ENCODE results near the gene TWIST2.

Gene TWIST2

DNA sequence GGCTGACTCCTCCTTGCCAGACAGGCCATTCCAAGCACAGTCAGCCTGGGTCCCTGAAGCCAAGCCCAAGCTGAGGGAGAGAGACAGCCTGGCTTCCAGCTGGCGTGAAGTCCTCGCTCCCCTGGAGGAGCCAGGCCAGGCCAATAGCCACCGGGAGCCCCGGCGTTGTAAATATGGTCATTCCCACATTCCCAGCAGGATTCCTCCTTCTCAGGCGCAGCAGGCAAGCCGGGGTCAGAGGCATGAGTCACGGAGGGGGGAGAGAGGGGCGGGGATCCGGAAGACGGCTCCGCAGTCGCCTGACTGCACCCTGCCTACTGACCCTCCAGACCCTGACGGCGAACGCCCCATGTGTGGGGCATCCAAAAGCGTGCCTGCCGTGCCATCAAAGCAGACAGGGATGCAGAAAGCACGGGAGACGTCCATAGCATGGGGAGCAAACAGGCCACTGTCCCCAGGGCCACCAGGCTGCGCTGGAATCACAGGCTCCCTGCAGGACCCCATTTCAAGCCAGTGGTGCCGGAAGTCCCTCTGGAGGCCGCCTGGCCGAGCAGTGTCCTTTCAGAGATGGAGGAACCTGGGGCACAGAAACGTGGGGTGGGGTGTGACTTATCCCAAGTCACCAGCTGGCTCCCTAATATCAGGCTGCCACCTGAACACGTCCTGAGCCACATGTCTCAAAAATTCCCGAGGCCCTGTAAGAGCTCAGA, 48.2 kb downstream of the TWIST2 start:
- no peaks in the 10 kb centered on the region for H3K4me1 Mint-ChIP-seq

DNA sequence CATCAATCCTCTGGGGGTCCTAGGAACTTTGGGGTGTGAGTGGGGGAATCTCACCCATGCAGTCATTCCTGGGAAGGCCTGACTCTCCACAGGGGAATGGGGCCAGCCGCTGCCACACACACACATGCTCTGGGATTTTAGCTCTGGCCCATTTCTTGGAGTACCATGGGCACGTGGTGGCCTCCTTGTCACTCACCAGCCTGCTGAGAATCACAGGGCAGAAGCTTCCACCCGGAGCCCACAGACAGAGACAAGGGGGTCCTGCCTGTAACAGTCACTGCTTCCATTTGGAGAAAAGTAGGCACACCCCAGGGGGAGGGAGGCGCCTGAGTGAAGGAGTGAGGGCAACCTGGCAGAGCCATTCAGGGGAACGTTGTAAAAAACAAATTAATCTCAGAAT, 48.8 kb downstream of the TWIST2 start:
- Mint-ChIP-seq H3K27ac (no peak overlapping the region), H3K27me3 (peaks cover 3% of the 10 kb centered on the region), H3K36me3 (no peaks in the 10 kb centered on the region)

More for the DNA sequence above, 48.2 kb downstream of the TWIST2 start:
- H3K4me3 Mint-ChIP-seq = no peak overlapping the region
- no peak overlapping the region for H3K27ac Mint-ChIP-seq
- H3K36me3 Mint-ChIP-seq = no peaks in the 10 kb centered on the region
- peaks cover 1% of the 10 kb centered on the region for H3K27me3 Mint-ChIP-seq
- no peaks in the 10 kb centered on the region for H3K9me3 Mint-ChIP-seq

DNA sequence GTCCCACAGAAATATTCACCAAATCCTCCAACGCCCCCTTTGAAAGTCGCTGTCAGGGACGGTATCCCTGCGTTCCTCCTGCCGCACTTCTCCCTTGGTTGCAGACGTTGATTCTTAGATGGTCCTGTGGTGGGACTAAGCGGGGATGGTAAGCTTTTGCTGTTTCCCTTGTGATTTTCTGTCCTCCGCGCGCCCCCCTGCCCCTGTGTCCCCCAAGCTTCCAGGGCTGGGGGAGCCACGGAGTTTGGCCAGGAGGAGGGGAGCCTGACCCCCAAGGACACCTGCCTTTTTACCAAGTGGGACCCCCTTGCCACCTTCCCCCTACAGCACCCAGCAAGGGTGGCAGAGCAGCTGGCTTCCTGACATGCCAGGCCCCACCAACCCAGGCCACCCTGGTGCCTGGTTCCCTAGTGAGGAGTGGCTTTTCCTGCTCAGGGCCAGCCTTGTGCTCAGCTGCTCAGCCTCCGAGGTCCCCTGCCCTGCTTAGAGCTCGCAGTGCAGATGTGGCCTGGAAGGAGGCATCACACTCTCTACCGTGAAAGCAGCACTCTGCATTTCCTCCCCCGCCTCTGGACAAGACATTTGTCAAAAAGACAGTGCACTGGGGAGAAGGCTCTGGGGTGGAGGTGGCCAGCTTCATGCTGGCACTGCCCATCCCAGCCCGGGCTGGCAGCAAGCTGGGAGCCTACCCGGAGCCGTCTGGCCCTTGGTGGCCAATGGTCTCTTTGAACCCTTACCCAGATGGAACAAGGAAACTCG, 49.4 kb downstream of the TWIST2 start:
- no peaks in the 10 kb centered on the region for H3K4me1 Mint-ChIP-seq
- H3K27me3 Mint-ChIP-seq = peaks cover 3% of the 10 kb centered on the region
- H3K9me3 Mint-ChIP-seq = no peaks in the 10 kb centered on the region
- no peaks in the 10 kb centered on the region for H3K36me3 Mint-ChIP-seq
- H3K27ac Mint-ChIP-seq = no peak overlapping the region
- H3K4me3 Mint-ChIP-seq = no peak overlapping the region

More for the DNA sequence above, 48.8 kb downstream of the TWIST2 start:
- H3K9me3 Mint-ChIP-seq = no peaks in the 10 kb centered on the region
- H3K4me3 Mint-ChIP-seq = no peak overlapping the region
- no peaks in the 10 kb centered on the region for H3K4me1 Mint-ChIP-seq

DNA sequence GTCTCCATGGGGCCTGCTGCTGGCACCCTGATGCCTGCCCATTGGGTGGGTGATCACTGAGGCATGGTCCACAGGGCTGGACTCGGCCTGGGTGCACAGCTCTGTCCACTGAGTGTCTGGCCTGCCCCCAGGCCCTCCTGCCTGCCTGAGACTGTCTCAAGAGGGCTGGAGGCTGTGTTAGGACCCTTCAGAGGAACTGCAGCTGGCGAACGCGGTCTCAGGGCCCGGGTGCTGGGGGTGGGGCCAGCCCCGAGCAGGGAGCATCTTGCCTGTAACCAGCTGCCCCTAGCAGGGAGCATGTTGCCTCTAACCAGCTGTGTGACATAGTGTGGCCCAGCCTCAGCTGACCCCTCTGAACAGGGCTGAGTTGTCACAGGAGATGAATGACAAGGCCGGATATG, 50.0 kb downstream of the TWIST2 start:
- Mint-ChIP-seq H3K9me3 (no peaks in the 10 kb centered on the region), H3K4me3 (no peak overlapping the region), H3K27ac (no peak overlapping the region), H3K27me3 (peaks cover 3% of the 10 kb centered on the region), H3K4me1 (no peaks in the 10 kb centered on the region), H3K36me3 (no peaks in the 10 kb centered on the region)

DNA sequence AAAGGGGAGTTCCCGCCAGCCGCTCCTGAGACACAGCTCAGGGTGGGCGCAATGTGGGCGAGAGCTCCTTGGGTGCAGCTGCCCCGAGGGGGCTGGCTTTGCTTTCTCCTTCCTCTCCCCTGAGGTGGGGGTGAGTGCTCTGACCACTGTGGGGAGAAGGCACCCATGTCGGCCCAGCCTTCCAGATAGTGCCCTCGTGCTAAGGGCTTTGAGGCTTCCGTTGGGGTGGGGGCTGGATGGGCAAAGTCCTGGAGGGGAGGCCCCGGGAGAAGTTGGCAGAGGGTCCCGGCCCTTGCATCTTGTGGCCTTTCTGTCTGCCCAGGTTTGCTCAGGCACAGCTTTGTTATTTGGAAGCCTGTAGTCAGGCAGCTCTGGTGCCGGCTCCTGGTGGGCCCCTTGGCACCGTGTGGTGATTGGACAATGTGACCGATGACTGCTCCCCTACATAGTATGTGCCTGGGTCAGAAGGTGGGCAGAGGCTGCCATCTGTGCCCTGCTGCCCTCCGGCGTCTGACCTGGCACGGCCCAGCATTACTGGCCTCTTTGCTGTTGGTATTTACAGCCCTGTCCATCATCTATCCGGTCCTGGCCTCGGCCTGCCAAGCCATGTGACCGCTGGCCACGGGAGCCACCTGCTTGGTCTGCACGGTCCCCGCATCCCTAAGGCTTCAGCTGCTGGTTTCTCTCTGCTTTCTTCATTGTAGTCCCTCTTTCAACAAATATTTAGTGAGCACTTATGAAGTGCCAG, 50.8 kb downstream of the TWIST2 start:
- Mint-ChIP-seq H3K9me3 (no peaks in the 10 kb centered on the region), H3K27ac (no peak overlapping the region), H3K27me3 (peaks cover 3% of the 10 kb centered on the region), H3K4me3 (no peak overlapping the region), H3K36me3 (no peaks in the 10 kb centered on the region), H3K4me1 (no peaks in the 10 kb centered on the region)

DNA sequence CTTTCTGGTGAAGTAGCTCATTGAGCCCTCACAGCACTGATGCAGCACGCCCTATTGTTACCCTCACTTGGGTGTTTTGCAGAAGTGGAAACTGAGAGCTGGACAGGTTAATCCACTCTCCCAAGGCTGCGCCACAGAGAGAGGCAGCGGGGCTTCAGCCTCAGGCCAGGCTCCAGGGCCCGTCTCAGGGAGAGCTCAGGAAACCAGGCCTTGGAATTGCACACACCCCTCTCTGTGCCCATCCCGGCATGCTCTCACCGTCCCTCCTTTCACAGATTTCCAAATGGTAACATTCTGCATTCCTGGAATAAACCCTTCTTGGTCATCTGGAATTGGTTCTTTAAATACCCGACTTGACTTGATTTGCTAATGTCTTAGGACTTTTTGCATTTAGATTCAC, 51.5 kb downstream of the TWIST2 start:
- peaks cover 3% of the 10 kb centered on the region for H3K27me3 Mint-ChIP-seq
- H3K4me1 Mint-ChIP-seq = no peaks in the 10 kb centered on the region
- H3K36me3 Mint-ChIP-seq = no peaks in the 10 kb centered on the region
- H3K4me3 Mint-ChIP-seq = no peak overlapping the region
- H3K27ac Mint-ChIP-seq = no peak overlapping the region
- no peaks in the 10 kb centered on the region for H3K9me3 Mint-ChIP-seq

DNA sequence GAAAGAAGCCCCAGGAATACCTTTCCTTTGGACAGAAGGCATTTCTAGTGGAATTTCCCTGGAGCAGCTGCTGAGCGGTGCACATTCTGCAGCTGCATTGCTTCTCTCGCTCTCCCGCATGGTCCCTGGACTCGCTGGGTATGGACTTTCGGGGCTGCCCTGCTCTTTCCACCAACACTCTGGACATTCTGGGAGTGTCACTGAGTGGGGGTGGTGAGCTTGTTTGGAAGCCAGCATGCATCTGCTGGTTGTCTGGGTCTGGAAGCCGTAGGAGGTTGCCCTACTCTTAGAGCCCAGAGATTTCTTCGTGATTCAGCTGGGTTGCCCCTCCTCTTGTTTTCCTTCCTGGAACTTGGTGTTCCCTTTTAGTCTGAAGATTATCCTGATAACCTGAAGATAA, 52.6 kb downstream of the TWIST2 start:
- Mint-ChIP-seq H3K36me3 (no peaks in the 10 kb centered on the region), H3K27ac (no peak overlapping the region), H3K27me3 (peaks cover 3% of the 10 kb centered on the region), H3K9me3 (no peaks in the 10 kb centered on the region), H3K4me1 (no peaks in the 10 kb centered on the region), H3K4me3 (no peak overlapping the region)

DNA sequence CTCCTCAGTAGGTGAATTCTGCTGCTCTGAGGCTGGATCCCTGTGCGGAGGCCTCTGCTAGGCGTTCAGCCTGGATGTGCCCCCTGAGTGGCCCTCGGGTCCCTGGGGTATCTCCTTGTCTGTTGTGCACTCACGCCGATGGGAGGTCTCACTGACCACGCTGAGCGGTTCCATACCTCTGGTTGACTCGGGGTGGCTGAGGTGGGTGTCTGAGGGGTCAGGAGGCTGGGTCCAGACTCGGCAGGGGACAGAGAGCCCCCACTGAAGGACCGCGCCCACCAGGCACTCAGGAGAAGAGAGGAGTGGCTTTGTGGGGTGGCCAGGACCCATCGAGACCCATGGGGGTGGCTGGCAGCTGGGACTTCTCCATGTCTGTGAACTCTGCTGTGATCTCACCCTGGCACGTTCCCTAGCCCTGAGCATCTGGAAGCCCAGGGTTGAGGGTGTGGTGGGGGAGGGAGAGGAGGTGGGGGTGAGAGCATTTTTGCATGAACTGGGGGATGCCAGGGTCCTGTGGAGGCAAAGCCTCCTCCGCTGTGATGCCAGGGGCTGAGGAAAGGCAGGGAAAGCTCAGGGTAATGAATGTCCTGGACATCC, 53.7 kb downstream of the TWIST2 start:
- H3K9me3 Mint-ChIP-seq = no peaks in the 10 kb centered on the region
- no peaks in the 10 kb centered on the region for H3K36me3 Mint-ChIP-seq
- H3K4me1 Mint-ChIP-seq = no peaks in the 10 kb centered on the region
- no peak overlapping the region for H3K4me3 Mint-ChIP-seq
- no peak overlapping the region for H3K27ac Mint-ChIP-seq
- H3K27me3 Mint-ChIP-seq = peaks cover 5% of the 10 kb centered on the region

DNA sequence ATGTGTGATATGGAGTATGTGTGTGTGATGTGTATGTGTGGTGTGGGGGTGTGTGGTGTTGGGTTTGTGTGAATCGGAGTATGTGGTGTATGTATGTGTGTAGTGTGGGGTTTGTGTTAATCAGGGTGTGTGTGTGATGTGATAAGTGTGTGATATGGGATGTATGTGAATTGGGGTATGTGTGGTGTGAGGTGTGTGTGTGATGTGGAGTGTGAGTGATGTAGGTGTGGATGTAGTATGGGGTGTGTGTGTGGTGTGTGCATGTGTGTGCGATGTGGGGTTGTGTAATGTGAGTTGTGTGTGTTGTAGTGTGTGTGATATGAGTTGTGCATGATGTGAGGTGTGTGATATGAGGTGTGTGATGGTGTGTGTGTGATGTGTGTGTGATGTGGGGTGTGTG, 54.4 kb downstream of the TWIST2 start:
- H3K36me3 Mint-ChIP-seq = no peaks in the 10 kb centered on the region
- no peaks in the 10 kb centered on the region for H3K4me1 Mint-ChIP-seq
- H3K4me3 Mint-ChIP-seq = no peak overlapping the region
- H3K9me3 Mint-ChIP-seq = no peaks in the 10 kb centered on the region
- H3K27ac Mint-ChIP-seq = no peak overlapping the region
- peaks cover 5% of the 10 kb centered on the region for H3K27me3 Mint-ChIP-seq

DNA sequence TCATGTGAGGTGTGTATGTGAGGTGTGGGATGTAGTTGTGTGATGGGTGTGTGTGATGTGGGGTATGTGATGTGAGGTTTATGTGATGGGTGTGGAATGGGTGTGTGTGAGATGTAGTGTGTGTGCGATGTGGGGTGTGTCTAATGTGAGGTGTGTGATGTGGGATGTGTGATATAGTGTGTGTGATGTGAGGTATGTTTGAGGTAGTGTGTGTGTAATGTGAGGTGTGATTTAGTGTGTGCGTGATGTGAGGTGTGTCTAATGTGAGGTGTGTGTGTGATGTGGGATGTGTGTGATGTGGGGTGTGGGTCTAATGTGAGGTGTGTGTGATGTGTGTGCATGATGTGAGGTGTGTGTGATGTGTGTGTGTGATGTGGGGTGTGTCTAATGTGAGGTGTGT, 55.3 kb downstream of the TWIST2 start:
- H3K27ac Mint-ChIP-seq = no peak overlapping the region
- no peaks in the 10 kb centered on the region for H3K9me3 Mint-ChIP-seq
- no peak overlapping the region for H3K4me3 Mint-ChIP-seq
- no peaks in the 10 kb centered on the region for H3K36me3 Mint-ChIP-seq
- peaks cover 5% of the 10 kb centered on the region for H3K27me3 Mint-ChIP-seq
- H3K4me1 Mint-ChIP-seq = no peaks in the 10 kb centered on the region

DNA sequence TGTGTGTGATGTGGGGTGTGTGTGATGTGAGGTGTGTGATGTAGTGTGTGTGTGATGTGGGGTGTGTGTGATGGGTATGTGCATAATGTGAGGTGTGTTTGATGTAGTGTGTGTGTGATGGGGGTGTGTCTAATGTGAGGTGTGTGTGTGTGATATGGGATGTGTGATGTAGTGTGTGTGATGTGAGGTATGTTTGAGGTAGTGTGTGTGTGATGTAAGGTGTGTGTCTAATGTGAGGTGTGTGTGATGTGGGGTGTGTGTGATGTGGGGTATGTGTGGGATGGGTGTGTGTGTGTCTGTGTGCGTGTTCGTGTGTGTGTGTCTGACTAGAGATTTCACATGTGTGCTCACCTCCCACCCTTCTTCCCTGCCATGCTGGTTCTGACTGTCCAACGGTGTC, 56.3 kb downstream of the TWIST2 start:
- H3K4me1 Mint-ChIP-seq = no peaks in the 10 kb centered on the region
- no peaks in the 10 kb centered on the region for H3K9me3 Mint-ChIP-seq
- H3K36me3 Mint-ChIP-seq = no peaks in the 10 kb centered on the region
- H3K27me3 Mint-ChIP-seq = peaks cover 5% of the 10 kb centered on the region
- no peak overlapping the region for H3K4me3 Mint-ChIP-seq
- H3K27ac Mint-ChIP-seq = no peak overlapping the region

DNA sequence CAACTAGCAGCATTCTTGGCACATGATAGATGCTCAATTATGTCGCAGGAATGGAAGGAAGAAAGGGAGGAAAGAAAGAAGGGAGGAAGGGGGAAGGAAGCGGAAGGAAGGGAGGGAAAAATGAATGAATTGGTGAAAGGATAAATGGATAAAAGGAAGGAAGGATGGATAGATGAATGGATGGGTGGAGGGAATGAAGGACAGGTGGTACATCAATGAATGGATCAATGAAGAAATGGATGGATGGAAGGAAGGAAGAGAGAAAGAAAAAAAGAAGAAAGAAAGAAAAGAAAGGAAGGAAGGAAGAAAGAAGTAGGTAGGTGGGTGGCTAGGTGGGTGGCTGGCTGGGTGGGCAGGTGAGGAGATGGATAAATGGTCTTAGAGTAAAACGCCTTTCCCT, 56.8 kb downstream of the TWIST2 start:
- H3K36me3 Mint-ChIP-seq = no peaks in the 10 kb centered on the region

DNA sequence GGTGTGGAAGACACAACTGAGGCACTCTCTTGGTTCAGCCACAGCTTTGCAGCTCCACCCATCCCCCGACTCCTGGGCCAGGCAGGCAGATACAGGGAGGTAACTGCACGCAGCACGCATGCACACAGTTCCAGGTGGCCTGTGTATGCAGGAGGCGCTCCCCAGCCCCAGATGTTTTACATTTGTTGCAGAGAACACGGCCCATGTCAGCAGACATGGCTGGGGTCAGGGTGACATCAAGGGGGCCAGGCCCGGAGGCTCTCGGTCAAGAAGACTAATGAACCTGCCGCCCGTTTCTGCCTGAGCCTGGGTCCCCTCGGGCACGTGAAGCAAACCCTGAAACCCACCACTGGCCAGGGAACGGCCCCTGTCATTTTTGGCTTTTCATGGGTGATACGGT, 57.3 kb downstream of the TWIST2 start:
- Mint-ChIP-seq H3K36me3 (no peaks in the 10 kb centered on the region), H3K9me3 (no peaks in the 10 kb centered on the region)

More for the DNA sequence above, 56.8 kb downstream of the TWIST2 start:
- Mint-ChIP-seq H3K4me1 (no peaks in the 10 kb centered on the region), H3K27ac (no peak overlapping the region), H3K9me3 (no peaks in the 10 kb centered on the region), H3K4me3 (no peak overlapping the region), H3K27me3 (peaks cover 5% of the 10 kb centered on the region)

DNA sequence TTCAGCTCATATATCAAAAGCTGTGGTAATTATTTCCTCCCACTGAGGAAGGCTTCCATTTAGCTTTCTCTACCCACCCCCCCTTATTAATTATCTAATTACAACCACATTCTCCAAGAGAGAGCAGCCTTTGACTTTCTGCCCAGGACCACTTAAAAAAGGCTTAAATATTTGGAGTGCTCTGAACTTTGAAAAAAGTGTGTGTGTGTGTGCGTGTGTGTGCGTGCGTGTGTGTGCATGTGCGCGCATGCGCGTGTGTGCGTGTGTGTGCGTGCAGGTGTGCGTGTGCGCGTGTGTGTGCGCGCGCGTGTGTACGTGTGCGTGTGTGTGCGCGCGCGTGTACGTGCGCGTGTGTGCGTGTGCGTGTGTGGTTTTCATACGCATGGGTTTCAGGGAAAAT, 57.8 kb downstream of the TWIST2 start:
- Mint-ChIP-seq H3K4me1 (no peaks in the 10 kb centered on the region), H3K9me3 (no peaks in the 10 kb centered on the region), H3K27me3 (peaks cover 5% of the 10 kb centered on the region), H3K27ac (no peak overlapping the region), H3K4me3 (no peak overlapping the region), H3K36me3 (no peaks in the 10 kb centered on the region)

More for the DNA sequence above, 57.3 kb downstream of the TWIST2 start:
- Mint-ChIP-seq H3K27me3 (peaks cover 5% of the 10 kb centered on the region), H3K4me3 (no peak overlapping the region), H3K4me1 (no peaks in the 10 kb centered on the region), H3K27ac (no peak overlapping the region)

DNA sequence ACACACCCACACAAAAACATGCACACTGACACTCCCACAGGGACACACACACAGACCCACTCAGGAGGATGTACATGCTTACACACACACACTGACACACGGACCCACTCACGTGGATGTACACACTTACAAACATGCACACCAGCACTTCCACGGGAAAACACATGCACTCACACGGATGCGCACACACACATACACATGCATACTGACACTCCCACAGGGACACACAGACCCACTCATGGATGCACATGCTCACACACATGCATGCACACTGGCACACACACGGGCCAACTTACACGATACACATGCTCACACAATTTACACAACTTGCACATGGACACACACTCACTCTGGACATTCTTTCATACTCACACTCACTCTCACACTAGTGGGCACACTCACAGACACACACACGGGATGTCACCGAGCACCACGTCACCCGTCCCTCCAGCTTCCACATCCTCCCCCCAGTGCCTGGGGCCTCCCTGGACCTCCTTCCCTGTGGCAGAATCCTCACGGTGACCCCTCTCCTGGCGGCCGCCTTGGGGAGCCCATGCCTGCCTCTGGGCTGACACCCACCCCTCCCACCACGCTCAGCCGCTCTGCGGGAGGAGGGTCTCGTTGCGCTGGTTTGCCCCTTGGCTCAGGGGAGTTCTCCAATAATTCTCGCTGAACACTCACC, 58.5 kb downstream of the TWIST2 start:
- Mint-ChIP-seq H3K9me3 (no peaks in the 10 kb centered on the region), H3K4me3 (no peak overlapping the region), H3K4me1 (no peaks in the 10 kb centered on the region), H3K27ac (no peak overlapping the region), H3K27me3 (peaks cover 3% of the 10 kb centered on the region), H3K36me3 (no peaks in the 10 kb centered on the region)
